ENCODE measurements around the gene DENND6B.

DENND6B gene

DNA sequence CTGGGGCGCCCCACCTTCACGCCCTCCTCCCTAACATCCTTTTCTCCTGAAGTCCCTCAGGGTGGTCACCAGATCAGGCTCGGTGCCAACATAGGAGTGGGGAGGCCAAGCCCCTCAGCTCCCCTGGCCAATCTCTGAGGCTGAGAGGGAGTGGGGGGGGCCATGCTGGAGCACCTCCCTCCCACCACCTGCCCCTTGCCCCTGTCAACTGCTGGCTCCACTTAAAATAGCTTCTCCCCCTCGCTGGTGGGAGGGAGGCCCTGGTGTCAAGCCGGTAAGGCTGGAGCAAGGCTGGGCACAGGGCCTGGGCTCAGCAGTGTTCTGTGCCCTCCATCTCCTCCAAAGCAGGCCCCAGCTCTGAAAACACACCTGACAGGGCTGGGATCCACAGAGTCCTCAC is 24.2 kb downstream of the DENND6B start:
- no peak for DNase-seq

DNA sequence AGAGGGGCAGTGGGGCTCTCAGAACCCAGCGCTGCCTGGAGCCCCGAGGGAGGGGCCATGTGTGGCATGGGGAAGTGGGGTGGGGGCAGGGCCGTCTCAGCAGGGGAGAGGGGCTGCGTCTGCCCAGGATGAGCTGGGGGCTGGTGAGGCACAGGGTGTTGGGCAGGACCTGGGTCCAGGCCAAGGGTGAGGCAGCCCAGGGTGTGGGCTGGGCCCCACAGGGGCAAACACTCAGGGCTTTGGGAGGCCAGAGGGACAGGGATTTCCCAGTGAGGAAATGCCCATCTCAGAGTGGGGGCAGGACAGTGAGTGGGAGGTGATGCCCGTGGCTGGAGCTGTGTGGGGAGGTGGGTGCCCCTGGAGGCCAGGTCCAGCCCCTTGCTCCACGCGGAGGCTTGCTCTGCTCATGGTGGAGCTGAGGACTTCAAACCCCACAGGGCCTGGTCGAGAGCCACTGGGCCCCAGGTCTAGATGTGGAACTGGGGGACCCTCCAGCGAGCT is 24.7 kb downstream of the DENND6B start:
- DNase-seq = no peak

DNA sequence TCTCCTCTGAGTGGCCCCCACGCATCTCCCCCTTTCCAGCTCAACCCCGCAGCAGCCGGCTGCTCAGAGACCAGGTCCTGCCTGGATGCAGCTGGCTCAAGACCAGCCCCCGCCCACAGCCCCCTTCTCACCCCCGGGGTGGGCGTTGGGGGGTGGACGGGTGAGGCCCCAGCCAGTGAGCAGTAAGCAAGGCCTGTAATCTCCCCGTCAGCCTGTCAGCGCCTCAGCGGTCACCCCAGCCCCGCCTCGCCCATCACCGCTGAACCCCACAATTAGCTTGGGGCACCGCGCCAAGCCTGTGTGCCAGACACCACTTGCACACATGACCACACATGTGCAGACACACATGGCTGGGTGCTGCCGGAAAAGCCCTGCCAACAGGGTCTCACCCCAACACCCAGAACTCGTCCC is 25.2 kb downstream of the DENND6B start:
- DNase-seq = no peak

DNA sequence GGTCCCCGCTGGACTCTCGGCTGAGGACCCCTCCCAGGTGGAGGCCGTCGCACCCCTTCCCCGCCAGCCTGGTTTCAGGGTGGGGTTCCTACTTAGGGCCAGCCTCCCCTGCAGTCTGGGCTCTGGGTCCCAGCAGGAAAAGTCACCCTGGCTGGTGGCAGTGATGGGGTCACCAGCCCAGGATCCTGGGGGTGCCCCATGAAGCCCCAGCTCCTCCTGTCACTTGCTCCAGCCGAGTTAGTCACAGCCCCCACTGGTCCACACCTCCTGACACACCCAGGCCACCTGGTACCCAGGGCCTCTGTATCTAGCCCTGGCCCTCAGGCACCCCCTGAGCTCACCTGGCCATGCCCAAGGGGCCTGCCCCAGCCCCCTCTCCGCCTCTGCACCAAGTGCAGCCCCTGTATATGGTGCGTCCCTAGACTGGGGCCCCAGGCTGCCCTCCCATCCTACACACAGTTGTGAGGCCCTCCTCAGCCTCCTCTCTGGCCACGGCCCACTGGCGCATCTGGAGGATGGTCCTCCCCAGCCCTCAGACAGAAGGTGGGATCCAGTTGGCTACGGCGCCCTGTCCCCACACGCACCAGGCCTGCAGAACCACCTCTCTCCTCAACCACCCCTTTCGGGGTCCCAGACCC is 26.1 kb downstream of the DENND6B start:
- DNase-seq = no peak

DNA sequence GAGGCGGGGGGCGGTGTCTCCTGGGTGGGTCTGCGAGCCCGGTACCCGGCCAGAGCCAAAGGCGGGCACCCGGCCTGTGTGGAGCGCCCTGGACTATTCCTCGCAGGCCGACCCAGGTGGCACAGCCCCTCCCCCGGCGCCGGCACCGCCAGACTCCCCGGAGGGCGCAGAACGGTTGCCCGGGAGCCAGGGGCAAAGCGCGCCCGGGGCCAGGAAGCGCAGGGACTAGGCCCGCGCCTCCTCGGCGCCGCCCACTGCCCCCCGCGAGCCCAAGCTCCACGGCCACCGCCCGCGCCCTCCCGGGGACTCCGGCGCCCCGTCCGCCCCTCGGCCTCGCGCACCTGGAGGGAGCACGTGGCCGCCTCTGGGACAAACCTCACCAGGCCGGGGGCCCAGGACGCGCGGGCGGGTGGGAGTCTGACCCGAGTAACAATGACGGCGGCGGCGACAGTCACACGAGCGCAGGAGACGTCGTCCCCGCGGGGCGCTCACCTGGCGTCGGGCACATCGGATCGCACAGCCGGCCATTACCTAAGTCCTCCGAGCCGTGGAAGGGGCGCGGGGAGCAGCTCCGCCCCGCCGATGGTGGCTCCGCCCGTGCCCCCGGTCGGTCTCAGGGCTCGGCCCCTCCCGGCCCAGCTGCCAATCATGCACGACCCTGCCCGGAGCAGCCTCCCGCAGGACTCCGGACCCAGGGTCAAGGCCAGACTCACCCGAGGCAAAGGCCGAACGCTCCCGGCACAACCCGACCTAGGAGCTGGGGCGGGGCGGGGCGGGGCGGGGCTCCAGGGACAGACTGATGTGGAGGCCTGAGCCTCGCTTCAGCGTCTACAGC is 26.8 kb downstream of the DENND6B start:
- DNase-seq = no peak

DNA sequence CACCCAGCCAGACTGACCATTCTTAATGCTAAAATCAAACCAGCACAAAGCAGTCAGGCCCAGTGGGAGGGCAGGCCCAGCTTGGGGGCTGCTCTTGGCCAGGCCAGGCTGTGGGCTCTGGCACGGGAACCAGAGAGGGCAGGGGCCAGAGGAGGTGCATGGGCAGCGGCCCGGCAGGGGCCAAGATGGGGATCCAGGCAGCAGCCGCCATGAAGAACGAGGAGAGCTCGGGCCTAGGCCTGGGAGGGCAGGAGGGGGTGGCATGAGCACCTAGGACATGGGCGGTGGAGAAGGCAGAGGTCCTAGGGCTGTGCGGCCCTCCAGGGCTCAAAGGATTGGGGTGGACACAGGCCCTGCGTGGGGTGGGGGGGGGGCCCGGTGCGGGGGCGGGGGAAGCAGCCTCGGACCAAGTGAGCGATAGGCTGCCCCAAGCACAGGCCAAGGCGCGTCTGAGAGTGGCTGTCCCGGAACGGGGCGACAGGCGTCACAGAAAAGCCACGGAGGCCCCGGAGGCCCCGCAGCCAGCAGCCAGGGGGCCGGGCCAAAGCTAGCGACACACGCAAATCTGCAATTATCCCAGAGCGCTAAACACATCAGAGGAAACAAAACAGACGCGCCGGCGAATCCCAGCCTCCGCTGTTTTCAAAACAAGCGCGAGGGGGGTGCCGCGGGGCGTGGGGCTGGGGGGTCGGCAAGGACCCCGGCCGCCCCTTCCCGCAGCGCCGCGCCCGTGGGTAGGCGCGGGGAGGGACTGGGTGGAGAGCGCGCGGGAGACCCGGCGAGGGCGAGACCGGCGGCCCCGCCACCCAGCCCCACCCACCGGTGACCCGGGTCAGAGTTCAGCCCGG is 27.7 kb downstream of the DENND6B start:
- no peak for DNase-seq

DNA sequence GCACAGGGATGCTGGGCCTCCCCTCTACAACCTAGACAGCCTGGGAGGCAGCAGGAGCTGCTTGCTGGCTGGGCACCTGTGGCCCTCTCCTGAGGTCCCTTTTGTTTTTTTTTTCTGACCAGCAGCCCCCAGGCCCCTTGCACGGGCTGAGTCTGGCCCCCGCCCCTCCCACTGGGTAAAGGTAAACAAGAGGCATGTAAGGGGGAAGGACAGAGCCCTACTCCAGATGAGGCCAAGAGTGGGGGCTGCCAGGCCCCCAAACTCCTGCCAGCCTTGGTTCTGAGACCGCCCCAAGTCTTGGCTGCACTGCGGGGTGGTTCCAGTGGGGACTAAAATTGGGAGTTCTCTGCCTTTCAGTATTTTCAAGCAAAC is 28.6 kb downstream of the DENND6B start:
- no peak for DNase-seq

DNA sequence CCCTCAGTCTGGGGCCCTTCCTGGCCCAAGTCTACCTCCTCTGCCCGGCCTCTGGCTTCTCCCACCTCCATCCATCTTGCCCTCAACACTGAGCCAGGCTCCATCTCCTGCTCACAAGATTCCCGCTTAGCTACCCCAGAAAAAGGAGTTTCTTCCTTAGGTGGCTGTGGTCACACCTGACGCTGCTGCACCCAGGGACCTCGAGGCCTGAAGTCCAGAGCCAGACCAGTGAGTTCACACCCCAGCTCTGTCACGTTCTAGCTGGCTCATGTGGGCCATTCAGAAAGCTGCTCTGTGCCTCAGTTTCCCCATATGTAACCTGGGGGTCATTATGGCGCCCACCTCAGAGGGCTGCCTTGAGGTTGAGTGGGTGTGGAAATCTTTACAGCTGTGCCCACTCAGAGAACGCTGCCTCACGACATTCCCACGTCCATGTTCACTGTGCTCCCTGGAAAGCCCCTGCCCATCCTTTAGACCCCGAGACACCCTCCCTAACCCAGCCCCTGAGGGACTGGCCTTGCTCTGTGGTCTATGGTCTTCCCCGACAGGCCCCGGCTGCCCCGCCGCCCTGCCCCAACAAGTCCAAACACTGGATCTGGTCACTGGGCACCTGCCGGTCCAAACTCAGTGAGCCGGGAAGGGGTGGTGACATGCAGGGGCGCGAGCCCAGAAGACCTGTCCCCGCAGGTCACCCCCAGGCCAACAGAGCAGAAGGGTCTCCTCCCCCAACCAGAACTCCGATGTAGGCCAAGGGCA is 29.1 kb downstream of the DENND6B start:
- DNase-seq = no peak

DNA sequence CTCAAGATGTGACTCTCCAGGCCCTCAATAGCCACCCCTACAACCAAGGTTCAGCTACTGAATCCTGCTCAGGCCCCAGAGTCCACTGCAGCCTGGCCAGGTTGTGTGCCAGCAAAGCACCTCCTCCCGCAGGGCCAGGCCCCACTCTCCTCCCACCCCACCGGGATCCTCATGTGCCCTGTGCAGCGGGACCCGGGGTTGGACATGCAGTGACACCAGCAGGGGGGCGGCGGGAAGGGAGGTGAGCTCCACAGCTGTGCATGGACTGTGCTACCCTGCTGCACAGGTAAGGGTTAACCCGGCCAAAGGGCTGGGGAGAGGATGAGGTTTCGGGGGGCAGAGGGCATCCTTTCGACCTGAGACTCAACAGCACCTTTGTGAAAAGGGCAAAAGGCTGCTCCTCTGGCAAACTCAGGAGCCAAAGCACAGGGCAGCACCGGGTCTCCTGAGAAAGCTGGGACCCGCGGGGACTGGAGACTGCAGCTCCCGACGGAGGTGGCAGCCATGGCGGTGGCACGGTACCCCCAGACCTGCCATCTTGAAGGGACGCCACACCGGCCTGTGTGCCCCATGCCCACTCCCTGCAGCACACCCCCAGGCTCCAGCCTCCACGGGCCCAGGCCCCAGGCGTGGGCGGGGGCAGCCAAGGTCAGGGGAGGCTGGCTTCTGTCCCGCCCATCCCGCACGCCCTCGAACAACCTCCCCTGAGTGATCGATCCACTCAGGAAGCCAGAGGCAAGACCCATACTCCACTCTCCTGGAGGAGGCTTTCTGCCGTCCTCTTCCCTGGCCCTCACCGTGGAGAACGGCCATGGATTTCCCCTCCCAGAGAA is 29.9 kb downstream of the DENND6B start:
- DNase-seq = no peak

DNA sequence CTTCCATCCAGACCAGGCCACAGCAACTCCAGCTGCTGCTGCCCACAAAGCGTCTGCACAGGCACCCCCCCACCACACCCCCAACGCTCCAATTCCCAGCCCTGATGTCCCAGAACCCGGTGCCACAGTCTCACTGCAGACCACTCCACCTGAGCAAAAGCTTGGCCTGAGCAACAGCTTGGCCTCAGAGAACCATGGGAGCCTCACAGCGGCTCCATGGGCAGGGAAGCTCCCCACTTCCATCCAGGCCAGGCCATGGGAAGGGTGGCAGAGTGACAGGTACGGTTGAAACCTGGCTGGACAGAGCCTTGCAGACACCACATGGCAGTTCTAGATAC is 32.5 kb downstream of the DENND6B start:
- DNase-seq = no peak

DNA sequence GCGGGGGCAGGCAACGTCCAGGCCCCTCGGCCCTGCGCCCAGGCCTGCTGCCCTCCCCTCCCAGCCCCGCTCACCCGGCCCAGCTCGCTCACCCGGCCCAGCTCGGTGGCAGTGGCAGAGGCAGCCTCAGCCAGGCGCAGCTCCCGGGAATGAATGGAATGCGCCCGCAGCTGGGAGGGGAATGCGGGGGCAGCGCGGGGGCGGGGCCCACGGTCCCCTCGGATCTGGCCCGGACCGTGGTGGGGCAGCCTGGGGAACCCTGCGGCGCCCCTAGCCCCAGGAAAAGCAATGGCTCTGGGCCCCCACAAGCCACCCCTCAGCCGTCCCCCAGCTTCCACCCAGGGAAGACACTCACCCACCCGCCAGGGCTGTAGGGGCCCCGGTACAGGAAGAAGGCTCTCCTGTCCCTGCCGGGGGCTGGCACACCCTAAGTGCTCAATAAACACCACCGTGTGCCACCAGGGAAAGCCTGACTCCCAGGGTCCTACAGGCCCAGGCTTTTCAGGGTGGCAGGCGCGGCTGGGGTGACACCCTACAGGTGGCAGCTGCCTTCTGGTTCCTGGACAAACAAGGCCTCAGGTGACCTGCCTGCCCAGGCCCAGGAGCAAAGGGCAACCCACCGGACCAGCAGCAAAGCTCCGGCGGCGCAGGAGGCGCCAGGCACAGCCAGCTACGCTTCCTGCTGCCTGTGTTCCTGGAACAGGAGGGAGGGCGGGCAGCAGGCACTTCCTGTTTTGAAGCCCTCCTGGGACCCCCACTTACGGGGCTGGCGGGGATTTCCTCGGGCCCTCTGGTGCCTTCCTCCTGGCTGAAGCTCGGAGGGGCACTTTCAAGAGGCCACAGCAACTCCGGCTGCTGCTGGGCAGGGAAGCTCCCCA is 33.1 kb downstream of the DENND6B start:
- DNase-seq = peak; percentile 71

DNA sequence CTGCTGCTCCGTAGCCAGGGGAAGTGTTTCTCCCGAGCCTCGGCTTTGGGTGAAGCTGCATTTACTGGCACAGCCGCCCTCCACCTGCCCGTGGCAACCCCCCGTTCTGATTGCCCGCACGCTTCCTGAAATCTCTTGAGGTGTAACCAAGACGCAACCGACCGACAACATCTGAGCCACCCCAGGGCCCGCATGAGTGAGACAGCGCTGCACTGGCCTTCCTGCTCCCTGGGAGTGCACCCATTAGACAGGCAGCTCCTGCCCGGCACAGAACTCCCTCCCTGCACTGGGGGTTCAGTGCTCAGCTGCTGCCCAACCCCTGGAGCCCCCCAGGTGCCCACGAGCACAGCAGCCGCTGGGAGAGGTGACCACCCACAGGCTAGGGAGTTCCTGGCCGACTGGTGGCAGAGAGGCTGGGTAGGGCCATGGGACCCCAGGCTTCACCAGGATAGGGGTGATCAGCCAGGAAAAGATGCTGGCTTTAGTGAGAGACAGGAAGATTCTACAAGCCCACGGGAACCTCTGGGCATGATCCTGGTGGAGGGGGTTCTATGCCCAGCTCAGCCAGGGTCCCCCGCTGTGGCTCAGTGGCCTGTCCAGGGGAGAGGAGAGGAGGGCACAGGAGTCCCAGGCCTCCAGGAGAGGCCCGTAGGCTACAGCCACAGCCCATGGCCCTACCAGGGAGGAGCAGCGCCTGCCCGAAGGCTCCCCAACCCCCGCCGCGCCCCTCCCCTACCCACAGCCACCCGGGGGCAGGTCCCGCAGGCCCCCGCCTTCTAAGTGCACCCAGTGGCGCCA is 34.0 kb downstream of the DENND6B start:
- no peak for DNase-seq

DNA sequence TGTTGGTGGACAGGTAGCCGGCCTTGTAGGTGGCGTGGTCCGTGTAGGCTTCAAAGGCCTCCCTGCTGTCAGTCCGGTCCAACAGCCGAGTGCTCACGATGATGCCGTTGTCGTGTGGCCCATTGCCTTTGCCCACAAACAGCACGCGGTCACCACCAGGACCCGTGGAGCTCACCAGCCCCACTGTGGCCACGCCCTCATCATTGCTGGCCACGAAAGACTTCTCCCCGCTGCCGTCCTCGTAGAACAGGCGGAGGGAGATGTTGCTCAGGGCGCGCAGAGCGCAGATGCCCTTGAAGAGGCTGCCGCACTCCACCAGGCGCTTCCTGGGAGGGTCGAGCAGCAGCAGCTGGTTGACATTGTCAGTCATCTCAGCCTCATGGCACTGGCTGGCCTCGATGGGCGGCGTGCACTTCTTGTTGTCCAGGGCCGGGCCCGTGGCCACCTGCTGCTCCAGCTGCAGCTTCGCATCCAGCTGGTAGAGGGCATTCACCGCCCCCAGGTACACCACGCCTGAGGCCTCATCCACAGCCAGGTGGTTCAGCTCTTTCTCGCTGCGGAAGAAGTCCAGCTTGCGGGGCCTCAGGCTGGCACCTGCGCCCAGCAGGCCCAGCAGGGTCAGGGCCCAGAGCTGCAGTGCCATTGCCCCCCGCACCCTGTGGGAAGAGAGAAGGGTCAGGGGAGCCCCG is 36.7 kb downstream of the DENND6B start:
- DNase-seq = no peak

DNA sequence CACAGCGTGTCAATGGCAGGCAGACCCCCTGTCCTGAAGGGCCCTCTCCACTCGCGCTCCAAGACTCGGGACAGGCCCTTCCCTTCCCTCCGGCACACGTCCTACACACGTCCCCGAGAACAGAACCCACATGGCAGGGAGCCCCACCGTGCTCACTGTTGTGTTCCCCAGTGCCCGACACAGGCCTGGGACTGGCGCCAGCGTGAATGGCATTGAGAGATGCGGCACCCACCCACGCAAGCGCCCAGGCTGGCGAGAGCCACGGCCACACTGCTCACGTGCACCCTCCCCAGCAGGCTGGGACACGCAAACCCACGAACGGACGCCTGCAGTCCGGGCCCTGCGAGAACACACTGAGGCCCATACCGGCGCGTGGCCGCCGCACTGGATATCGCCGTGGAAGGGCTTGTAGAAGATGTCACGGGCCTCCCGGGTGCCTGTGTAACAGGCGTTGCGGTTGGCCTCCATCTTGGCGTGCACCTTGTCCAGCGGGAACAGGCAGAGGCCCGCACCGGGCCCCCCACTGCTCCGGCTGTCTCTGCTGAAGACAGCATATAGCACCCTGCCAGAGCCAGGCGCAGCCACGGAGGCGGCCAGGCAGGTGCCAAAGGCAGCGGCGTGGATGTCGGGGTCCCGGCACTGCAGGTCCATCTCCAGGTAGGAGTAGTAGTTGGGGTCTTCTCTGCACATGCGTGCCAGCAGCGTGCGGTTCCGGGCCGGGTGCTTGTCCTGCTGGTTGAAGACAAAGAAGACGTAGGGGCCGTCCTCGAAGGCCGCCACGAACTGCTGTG is 37.5 kb downstream of the DENND6B start:
- DNase-seq = no peak

DNA sequence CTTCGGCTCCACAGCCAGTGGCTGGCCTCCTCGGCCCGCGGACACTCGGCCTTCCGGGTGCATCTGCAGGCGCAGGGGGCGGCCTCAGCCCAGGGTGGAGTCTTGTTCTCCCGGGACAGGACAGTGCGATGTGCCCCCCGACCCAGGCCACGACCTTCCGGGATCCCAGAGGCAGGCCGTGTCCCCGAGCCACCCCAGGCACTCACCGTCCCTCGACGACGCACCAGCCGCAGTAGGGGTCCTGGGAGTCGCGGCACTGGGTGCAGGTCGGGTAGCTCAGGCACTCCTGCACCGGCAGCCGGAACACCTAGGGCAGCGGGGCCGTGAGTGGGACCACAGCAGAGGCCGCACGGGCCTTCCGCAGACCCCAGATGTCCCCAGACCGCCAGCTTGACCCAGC is 39.1 kb downstream of the DENND6B start:
- DNase-seq = no peak

DNA sequence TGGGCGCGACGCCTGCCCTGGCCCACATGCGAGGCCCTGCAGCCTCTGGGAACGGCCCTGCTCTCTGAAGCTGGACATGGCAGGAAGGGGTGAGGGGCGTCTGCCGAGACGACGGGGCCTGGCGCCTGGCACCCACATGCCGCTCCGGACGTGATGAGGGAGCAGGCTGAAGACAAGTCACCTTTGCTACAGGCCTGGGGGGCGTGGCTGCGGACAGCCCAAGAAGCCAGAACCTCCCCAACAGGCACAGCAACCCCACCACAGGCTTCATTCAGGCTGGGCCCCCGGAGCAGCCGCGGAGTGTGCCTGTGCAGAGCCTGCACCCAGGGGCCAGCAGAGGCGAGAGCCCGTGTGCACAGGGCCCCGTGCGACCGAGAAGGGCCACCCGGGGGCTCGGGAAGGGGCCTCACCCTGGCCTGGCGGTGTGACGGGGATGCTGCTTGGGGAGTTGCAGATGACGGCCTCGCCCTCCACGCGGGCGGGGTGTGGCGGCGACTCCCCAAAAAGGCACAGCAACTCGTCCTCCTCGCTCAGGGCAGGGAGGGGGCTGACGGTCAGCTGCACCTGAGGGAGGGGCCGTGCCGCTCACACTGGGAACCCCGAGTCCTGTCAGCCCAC is 40.0 kb downstream of the DENND6B start:
- no peak for DNase-seq

DNA sequence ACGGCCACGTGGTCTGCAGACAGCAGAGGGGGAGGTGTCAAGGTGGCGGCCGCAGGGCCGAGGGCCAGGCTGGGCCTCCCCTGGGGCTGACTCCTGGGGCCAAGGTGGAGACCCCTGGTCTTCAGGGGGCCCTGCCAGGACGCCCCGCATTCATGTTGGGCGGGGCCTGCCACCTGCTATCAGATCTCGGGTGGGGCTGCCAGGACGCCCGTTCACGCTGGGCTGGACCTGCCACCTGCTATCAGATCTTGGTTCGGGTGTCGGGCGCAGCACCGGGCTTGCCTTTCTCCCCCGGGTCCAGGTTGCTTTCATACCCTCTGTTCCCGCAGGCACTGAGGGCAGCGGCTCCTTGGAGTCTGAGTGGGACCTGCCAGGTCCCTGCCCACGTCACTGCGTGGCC is 40.5 kb downstream of the DENND6B start:
- no peak for DNase-seq

Data from right kidney (tissue), 1 donor.